ENCODE measurements around the gene GLYAT.

GLYAT gene, protein sequence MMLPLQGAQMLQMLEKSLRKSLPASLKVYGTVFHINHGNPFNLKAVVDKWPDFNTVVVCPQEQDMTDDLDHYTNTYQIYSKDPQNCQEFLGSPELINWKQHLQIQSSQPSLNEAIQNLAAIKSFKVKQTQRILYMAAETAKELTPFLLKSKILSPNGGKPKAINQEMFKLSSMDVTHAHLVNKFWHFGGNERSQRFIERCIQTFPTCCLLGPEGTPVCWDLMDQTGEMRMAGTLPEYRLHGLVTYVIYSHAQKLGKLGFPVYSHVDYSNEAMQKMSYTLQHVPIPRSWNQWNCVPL

DNA sequence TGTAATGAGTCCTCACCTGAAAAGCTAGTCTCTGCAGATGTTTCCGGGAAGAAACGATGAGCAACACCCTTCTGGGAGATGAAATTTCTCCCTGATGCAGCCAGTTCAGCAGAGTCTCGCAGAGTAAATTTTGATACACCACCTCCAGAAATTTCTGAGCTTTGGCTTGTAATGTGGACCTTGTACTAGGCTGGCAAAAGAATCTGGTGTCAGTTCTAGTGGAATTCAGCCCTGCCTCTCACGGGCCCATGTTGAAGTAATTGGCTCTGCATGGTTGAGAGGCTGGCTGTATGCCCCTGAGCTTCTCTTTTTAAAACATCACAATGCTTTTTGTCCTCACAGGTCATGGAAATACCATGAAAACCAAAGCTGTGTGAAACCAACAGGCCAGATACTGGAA lies at the start of gene GLYAT:
Gene GLYAT (minus strand): TSS at position 125 of the 400 bp plus-strand sequence. CDS start 7,447 bp downstream, outside the sequence.
- DNase-seq (ENCODE audit: low read depth): no peak

- DNase-seq (ENCODE audit: low read depth): no peak
These were observed 49.6 kb upstream of the GLYAT start for GRCh38 chr11:58781345-58781744.

DNA sequence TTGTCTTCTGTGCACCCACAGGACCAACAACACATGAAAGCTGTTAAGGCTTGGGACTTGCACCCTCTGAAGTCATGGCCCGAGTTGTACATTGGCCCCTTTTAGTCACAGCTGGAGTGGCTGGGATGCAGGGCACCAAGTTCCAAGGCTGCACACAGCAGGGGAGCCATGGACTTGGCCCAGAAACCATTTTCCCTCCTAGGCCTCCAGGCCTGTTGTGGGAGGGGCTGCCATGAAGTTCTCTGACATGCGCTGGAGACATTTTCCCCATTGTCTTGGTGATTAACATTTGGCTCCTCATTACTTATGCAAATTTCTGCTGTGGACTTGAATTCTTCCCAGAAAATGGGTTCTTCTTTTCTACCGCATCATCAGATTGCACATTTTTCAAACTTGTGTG lies 48.8 kb upstream of the GLYAT start:
- DNase-seq (ENCODE audit: low read depth): no peak

DNA sequence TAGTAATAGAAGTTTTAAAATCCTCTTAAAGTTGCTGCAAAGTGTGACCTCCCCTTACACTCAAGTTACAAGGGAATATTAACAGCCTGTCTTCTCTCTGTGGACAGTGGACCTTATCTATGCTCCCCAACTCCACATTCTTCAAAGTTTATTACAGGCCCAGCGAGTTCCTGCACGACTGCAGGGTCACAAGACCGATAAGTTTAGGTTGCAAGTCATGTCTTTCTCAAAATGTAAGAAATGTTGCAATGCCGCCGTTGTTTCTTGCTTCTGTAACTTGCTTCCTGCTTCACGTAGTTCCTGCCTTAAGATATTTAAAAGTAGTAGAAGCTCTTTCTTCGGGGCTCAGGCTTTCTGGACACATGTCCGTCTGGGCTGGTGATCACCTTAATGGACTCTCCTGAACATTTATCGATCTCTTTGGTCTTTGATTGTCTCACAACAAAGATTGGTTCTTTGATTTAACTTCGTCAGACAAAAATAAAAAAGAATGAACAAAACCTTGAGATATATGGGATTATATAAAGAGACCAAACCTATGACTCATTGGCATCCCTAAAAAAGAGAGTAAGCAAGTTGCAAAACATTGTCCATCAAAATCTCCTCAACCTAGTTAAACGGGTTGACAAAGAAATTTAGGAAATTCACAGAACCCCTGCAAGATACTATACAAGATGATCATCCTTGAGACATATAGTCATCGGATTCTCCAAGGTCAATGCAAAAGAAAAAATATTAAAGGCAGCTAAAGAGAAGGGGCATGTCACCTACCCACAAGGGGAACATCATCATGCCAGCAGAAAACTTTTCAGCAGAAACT lies 45.4 kb upstream of the GLYAT start:
- DNase-seq (ENCODE audit: low read depth): no peak

DNA sequence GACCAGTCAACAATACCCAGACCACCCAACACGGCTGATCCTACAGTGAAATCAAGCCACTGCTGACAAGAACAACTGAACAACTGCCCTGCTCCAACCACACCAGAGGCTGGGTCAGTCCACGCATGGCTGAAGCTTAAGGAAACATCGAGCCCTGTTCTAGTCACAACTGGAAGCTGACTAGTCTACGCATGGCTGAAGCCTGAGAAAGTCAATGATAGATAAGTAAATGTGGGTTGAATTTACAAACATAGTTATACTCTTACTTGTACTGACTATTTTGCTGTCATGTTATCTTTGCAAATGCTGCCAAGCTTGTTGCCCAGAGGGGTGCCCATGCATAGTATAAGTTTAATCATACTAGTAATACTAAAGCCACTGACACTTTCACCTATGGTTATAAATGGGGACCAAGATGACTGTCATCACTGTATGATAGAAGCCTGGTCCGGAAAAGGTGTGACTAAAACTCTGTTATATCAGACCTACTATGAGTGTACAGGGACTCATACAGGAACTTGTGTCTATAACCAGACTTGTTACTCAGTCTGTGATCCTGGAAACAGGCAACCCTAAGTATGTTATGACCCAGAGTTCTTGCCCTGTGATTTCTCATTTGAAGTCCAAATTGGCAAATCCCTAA lies 43.4 kb upstream of the GLYAT start:
- no peak for DNase-seq (ENCODE audit: low read depth)

GRCh38 chr11:58774164-58774593 lies 42.4 kb upstream of the GLYAT start:
- DNase-seq (ENCODE audit: low read depth): no peak

GRCh38 chr11:58773337-58773736 lies 41.6 kb upstream of the GLYAT start:
- no peak for DNase-seq (ENCODE audit: low read depth)

GRCh38 chr11:58772329-58773285 lies 40.9 kb upstream of the GLYAT start:
- no peak for DNase-seq (ENCODE audit: low read depth)

DNA sequence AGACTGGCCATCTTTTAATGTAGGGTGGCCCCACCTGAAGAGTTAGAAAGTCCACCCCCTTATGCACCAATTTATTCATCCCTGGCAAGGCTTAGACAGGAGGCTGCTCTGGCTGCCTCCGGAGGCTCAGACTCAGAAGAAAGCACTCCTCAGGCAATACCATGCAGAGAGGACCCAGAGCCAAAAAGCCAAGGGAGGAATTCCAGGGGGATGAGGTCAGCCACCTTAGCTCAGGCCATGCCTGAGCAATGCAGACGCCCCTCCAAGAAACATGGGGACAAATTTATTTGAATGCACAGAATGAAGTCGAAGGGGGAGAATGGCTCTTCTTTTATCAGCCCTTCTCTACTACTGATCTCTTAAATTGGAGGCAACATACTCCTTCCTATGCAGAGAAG lies 39.7 kb upstream of the GLYAT start:
- no peak for DNase-seq (ENCODE audit: low read depth)

DNA sequence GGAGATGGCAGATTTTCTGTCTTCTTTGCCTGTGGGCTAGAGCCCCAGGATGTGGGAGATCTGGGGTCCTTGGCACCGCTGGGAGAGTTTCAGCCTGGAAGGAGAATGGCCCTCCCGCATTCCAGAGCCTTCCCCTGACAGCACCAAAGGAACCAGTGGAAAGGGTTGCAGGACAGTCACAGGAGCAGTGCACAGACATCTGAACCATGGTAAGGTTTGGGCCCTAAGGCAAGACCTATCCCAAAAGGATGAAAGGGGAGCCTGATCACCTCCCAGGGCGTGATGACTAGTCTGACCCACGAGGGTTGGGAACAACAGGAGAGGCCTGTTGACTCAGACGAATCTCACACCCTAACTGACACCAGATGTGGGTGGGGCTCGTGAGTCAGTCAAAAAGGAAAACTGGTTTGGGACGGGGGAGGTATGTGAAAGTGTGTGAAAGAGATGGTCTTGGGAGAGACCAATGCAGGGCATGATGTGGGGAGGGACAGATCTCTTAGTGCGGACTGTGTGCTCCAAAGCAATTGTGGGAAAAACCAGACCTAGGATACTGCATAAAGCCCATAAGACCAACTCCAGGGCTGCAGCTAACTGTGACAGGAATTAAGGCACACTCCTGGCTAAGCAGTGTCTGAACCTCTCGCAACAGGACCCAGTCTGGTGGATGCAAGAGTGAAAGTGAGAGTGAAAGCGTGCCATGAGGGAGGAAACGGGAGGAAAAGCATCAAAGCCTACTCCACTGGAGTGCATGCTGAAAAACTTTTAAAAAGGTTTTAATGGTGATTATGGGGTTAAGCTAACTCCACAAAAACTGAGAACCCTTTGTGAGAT lies 39.1 kb upstream of the GLYAT start:
- DNase-seq (ENCODE audit: low read depth): peak; percentile 82

- no peak for DNase-seq (ENCODE audit: low read depth)
These were observed 38.4 kb upstream of the GLYAT start for GRCh38 chr11:58770166-58770565.

- no peak for DNase-seq (ENCODE audit: low read depth)
These were observed 37.6 kb upstream of the GLYAT start for GRCh38 chr11:58769308-58769707.

- DNase-seq (ENCODE audit: low read depth): no peak
These were observed 36.4 kb upstream of the GLYAT start for GRCh38 chr11:58768137-58768536.

DNA sequence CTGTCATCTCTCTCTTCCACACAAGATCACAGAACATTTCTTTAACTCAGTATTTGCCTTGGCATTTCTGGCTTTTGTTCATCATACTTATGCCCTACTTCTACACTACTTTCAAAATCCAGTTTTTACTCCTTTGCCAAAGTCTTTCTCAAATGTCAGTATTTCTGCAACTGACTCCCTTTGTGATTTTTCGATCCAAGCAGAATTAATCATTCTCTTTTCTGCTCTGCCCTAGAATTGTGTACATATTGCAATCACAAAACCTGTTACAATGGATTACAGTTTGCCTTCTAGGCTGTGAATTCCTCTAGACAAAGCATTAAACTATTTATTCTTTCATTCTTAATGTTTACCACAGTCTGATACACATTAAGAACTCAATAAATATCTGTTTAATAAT lies 33.3 kb upstream of the GLYAT start:
- DNase-seq (ENCODE audit: low read depth): no peak

GRCh38 chr11:58763120-58763490 lies 31.4 kb upstream of the GLYAT start:
- DNase-seq (ENCODE audit: low read depth): no peak

GRCh38 chr11:58762284-58763119 lies 30.8 kb upstream of the GLYAT start:
- no peak for DNase-seq (ENCODE audit: low read depth)

DNA sequence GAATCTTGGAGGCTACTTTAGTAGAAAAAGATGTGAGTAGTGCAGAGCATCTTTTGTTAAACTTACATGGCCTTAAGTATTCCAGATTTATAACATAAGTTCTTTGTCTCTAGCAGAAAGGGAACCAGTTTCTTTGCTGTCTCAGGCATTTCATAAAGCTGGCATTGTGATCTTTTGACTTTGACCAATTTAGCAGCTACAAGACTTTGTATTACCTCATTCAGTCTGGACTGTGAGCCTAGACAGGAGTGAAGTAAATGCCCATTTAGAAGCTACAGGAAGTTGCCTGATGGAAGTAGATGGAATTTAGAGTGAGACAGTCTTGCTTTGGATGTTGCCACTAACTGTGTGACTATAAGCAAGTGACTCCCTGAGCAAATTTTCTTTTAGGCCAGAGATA lies 25.7 kb upstream of the GLYAT start:
- no peak for DNase-seq (ENCODE audit: low read depth)

DNA sequence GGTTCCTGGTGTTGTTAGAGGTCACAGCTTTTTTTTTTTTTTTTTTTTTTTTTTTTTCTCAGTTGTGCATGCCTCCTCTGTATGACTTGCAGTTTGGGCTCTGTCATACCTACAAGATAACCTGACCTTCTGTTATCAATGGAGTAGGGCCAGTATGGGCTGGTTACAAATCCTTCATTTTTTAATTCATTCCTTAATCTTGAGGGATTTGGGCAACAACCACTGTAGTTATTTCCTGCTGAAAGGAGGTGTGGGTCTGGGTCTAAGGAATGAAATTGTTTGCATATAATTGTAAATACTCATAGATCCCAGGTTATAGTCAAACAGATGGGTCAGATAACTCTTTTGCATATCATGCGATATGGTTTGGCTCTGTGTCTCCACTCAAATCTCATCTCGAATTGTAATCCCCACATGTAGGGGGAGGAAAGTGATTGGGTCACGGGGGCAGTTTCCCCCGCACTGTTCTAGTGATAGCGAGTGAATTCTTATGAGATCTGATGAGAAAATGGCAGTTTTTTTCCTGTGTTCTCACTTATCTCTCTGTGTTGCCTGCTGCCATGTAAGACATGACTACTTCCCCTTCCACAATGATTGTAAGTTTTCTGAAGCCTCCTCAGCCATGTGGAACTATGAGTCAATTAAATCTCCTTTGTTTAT lies 14.1 kb upstream of the GLYAT start:
- no peak for DNase-seq (ENCODE audit: low read depth)

- DNase-seq (ENCODE audit: low read depth): no peak
These were observed 13.4 kb upstream of the GLYAT start for GRCh38 chr11:58744988-58745704.

Measured in HS-5 (cell line).